GM12874 (cell line): Measurements from ENCODE around the gene RNF13.

Experiments used
- TF ChIP-seq, protein P1 (sequence below): IDR thresholded peaks from 2 replicates; pipeline ENCODE4 v1.5.1; 2011; ENCODE audit warnings: low read depth, mild to moderate bottlenecking, control low read depth, low read length, moderate library complexity; ENCODE audit not compliant: insufficient read depth

RNF13 gene

DNA sequence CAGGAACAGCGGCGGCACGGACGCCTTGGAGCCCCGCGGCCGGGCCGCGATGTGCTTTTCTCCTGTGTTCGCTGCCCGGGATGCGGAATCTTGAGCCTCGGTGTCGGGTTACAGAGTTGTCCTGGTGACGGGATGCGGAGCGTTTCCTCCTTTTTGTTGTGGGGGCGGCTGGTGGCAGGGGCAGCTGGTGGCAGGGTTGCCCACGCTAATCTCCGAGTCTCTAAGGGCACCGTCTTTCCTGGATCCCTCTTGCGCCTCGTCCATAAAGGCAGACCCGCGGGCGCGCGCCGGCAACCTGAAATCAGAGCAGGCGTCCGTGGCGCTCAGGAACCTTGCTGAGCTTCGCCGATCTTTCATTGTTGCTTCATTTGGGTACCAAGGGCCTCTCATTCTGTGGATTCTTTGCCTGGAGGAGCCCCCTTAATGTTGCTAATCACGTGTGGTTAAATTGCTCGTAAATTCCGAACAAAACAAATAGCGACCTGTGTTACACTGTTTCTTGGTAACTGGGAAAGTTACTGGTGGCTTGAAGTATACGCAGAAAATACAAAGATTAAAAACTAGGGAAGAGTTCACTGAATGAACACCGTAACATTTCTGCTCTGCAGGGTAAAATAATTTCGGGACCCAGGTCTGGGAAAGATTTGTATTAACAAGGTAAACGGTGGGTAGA is 158.5 kb downstream of the RNF13 start:
- TF ChIP-seq, protein P1, sequence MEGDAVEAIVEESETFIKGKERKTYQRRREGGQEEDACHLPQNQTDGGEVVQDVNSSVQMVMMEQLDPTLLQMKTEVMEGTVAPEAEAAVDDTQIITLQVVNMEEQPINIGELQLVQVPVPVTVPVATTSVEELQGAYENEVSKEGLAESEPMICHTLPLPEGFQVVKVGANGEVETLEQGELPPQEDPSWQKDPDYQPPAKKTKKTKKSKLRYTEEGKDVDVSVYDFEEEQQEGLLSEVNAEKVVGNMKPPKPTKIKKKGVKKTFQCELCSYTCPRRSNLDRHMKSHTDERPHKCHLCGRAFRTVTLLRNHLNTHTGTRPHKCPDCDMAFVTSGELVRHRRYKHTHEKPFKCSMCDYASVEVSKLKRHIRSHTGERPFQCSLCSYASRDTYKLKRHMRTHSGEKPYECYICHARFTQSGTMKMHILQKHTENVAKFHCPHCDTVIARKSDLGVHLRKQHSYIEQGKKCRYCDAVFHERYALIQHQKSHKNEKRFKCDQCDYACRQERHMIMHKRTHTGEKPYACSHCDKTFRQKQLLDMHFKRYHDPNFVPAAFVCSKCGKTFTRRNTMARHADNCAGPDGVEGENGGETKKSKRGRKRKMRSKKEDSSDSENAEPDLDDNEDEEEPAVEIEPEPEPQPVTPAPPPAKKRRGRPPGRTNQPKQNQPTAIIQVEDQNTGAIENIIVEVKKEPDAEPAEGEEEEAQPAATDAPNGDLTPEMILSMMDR = no peak

DNA sequence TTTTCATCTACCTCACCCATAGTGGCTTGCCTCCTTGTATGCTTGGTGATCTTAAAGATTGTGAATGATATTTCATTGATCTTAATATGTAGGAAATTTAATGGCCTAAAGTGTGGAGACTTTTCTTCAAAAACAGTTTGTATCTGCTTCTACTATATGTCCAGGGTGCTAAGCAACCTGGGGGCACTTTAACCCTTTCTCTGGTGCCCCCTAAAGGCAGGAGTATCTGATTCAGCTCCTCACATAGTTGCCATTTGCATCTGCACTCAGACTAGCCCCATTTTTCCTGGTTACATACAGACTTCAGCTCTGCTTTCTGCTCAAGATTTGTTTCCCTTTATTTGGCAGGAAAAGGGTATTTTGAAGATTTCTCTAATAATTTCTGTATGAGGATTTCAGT is 162.9 kb downstream of the RNF13 start:
- TF ChIP-seq, protein P1 = 0 out of 2 replicates have a peak, but pooled peaks have one; percentile 28

DNA sequence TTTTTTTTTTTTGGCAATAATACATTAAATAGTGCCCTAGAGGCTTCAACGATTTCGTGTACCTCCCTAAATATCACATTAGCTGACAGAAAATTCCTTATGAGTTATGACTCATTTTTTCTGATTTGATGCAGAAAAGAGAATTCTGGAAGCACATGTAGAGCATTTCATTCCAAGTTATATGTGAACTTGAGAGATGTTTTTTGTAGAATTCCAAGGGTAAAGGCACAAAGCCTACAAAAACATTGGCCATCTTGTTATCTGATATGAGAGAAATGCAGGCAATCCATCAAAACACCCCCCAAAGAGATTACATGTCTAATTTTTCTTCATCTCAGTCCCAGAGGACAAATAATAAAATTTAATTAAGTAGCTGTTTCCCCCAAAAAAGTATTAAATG is 164.4 kb downstream of the RNF13 start:
- TF ChIP-seq, protein P1 = no peak

DNA sequence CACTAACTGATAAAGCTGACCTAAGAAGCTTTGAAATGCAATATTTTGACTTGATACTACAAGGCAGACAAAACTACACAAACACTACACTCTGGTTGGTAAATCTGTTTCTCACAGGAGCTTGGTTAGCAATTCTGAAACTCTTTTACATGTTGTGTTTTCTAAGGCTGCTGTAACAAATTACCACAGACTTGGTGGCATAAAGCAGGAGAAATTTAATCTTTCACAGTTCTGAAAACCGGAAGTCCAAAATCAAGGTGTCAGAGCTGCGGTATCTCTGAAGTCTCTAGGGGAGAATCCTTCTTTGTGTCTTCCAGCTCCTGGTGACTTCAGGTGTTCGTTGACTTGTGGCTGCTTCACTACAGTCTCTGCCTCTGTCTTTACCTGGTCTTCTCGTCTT is 170.6 kb downstream of the RNF13 start:
- TF ChIP-seq, protein P1 = no peak

DNA sequence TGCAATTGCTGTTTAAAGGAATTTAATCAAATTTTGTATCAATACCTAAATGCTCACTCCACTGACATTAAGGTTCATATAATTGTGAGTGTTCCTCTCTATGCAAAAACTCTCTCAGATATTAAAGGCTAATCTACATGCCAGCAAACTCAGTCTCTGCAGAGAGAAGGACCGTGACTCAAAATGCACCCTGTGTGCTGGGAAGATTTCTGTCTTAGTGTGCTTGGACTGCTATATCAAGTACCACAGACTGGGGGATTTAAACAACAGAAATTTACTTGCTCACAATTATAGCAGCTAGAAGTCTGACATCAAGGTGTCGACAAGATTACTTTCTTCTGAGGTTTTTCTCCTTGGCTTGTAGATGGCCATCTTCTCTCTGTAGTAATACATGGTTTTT is 176.3 kb downstream of the RNF13 start:
- TF ChIP-seq, protein P1 = no peak

DNA sequence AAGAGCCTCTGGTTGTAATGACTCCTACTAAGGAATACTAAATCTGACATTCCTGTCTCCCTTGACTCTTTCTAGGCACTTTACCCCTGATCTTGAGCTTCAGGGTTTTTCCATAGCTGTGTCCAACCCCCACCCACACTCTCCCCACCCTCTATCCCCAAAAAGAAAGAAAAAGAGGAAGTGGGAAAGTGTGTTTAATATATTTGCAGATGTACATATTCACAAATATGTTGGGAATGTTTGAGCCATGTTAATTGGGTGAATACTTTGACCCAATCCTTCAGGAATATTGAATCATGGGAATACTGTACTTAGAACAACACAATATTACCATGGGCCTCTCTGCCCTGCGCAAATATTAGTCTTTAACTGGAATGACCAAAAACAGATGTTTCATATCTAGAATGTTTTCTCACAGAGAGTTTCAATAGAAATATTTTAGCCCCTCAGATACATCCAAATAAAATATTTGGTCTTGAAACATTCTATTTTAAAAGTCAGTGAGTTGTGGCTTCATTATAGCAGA is 177.5 kb downstream of the RNF13 start:
- TF ChIP-seq, protein P1 = no peak

DNA sequence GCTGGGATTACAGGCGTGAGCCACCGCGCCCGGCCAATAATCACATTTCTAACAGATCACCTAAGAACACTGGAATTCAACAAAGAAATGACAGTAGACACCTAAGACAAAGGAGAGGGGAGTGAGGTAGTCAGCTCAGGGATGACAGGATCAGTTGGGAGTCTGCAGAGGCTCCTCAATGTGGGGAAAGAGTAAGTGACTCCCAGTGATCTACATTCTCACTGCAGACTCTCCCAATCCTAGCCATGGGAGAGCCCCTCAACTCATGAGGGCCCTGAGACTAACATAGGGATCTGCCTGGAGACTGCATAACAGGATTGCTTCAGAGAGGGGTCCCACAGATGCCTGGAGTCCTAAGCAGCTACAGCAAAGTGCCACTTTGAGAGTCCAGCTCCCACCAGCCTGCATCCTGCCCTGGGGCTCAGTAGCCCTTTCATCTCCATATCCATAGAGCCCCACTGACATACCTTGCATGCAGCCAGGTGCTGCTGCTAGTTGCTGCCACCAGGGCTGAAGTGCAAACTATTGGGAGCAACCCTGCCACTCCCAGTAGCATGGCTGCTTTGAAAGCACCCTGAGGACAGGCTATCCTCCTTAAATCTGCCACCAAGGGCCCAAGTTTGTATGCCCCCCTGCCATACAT is 179.5 kb downstream of the RNF13 start:
- TF ChIP-seq, protein P1 = no peak
